Measurements from ENCODE around the gene RNF208.

Gene RNF208

GRCh38 chr9:137194388-137194787 is 27.7 kb downstream of the RNF208 start:
- H3K14ac ChIP-seq (ENCODE audit: low read length in 2 of 2), result no peak overlapping the region
- no peak overlapping the region for H2AK5ac ChIP-seq (ENCODE audit: low read length, severe bottlenecking)
- H3K27me3 ChIP-seq (ENCODE audit: control insufficient read depth in 1 of 2, insufficient read depth in 1 of 2, low read length in 2 of 2), result no peaks in the 10 kb centered on the region
- no peak overlapping the region for H2BK5ac ChIP-seq (ENCODE audit: low read depth, low read length, poor library complexity, severe bottlenecking)
- H3K79me1 ChIP-seq (replicated peaks; ENCODE audit: low read length, poor library complexity, severe bottlenecking), result peaks cover 52% of the 10 kb centered on the region
- DNase-seq, result no peak
- no peak overlapping the region for H2AFZ ChIP-seq (ENCODE audit: low read depth, low read length)
- H3K4me3 ChIP-seq (ENCODE audit: insufficient read depth in 1 of 2, low read depth in 1 of 2, low read length in 2 of 2), result no peak overlapping the region
- no peak overlapping the region for H4K8ac ChIP-seq (ENCODE audit: low read length)
- H3K36me3 ChIP-seq (ENCODE audit: control insufficient read depth in 1 of 2, insufficient read depth in 2 of 2, low read depth in 1 of 2, low read length in 2 of 2), result peaks cover 30 to 56% of the 10 kb centered on the region in 2 experiments
- H4K91ac ChIP-seq (ENCODE audit: low read length), result peak overlapping the region; percentile 41
- no peak overlapping the region for H3K18ac ChIP-seq (ENCODE audit: low read depth in 1 of 2, low read length in 2 of 2)
- no peaks in the 10 kb centered on the region for H3K9me3 ChIP-seq (ENCODE audit: control insufficient read depth, low read length)
- no peak overlapping the region for H2BK120ac ChIP-seq (ENCODE audit: low read depth, low read length)
- WGBS, result 83% methylated on average over 16 of the region's 16 CpGs
- H2BK15ac ChIP-seq (ENCODE audit: low read depth, poor library complexity, severe bottlenecking), result no peak overlapping the region
- no peak overlapping the region for H2BK12ac ChIP-seq (ENCODE audit: low read length in 2 of 2)
- no peak overlapping the region for H3K27ac ChIP-seq (ENCODE audit: low read length, poor library complexity, severe bottlenecking)
- H3K23ac ChIP-seq (ENCODE audit: low read length in 2 of 2), result no peak overlapping the region
- peaks cover 76% of the 10 kb centered on the region for H3K4me1 ChIP-seq (ENCODE audit: control insufficient read depth, insufficient read depth, low read depth, low read length)
- H3K4me2 ChIP-seq (ENCODE audit: low read length, poor library complexity, severe bottlenecking), result peak overlapping the region; percentile 37
- no peak overlapping the region for H3K4ac ChIP-seq (ENCODE audit: low read depth in 1 of 2, low read length in 2 of 2)
- no peak overlapping the region for H3K9ac ChIP-seq (ENCODE audit: low read length)

GRCh38 chr9:137193771-137194170 is 28.3 kb downstream of the RNF208 start:
- H3K9me3 ChIP-seq (ENCODE audit: control insufficient read depth, low read length), result no peaks in the 10 kb centered on the region
- no peak for DNase-seq
- H2AK5ac ChIP-seq (ENCODE audit: low read length, severe bottlenecking), result no peak overlapping the region
- H3K23ac ChIP-seq (ENCODE audit: low read length in 2 of 2), result no peak overlapping the region
- H3K4me2 ChIP-seq (ENCODE audit: low read length, poor library complexity, severe bottlenecking), result no peak overlapping the region
- no peak overlapping the region for H3K27ac ChIP-seq (ENCODE audit: low read length, poor library complexity, severe bottlenecking)
- 93% methylated on average over 14 of the region's 14 CpGs for WGBS
- H2BK120ac ChIP-seq (ENCODE audit: low read depth, low read length), result no peak overlapping the region
- no peak overlapping the region for H2AFZ ChIP-seq (ENCODE audit: low read depth, low read length)
- H3K14ac ChIP-seq (ENCODE audit: low read length in 2 of 2), result no peak overlapping the region
- peaks cover 71% of the 10 kb centered on the region for H3K4me1 ChIP-seq (ENCODE audit: control insufficient read depth, insufficient read depth, low read depth, low read length)
- H3K4me3 ChIP-seq (ENCODE audit: insufficient read depth in 1 of 2, low read depth in 1 of 2, low read length in 2 of 2), result no peak overlapping the region
- H3K18ac ChIP-seq (ENCODE audit: low read depth in 1 of 2, low read length in 2 of 2), result no peak overlapping the region
- no peak overlapping the region for H4K8ac ChIP-seq (ENCODE audit: low read length)
- H3K4ac ChIP-seq (ENCODE audit: low read depth in 1 of 2, low read length in 2 of 2), result no peak overlapping the region
- H3K79me1 ChIP-seq (replicated peaks; ENCODE audit: low read length, poor library complexity, severe bottlenecking), result peaks cover 52% of the 10 kb centered on the region
- H3K36me3 ChIP-seq (ENCODE audit: control insufficient read depth in 1 of 2, insufficient read depth in 2 of 2, low read depth in 1 of 2, low read length in 2 of 2), result peaks cover 30 to 54% of the 10 kb centered on the region in 2 experiments
- H2BK15ac ChIP-seq (ENCODE audit: low read depth, poor library complexity, severe bottlenecking), result no peak overlapping the region
- H4K91ac ChIP-seq (ENCODE audit: low read length), result peak overlapping the region; percentile 11
- H3K27me3 ChIP-seq (ENCODE audit: control insufficient read depth in 1 of 2, insufficient read depth in 1 of 2, low read length in 2 of 2), result no peaks in the 10 kb centered on the region
- H2BK12ac ChIP-seq (ENCODE audit: low read length in 2 of 2), result no peak overlapping the region
- H3K9ac ChIP-seq (ENCODE audit: low read length), result no peak overlapping the region
- H2BK5ac ChIP-seq (ENCODE audit: low read depth, low read length, poor library complexity, severe bottlenecking), result no peak overlapping the region

DNA sequence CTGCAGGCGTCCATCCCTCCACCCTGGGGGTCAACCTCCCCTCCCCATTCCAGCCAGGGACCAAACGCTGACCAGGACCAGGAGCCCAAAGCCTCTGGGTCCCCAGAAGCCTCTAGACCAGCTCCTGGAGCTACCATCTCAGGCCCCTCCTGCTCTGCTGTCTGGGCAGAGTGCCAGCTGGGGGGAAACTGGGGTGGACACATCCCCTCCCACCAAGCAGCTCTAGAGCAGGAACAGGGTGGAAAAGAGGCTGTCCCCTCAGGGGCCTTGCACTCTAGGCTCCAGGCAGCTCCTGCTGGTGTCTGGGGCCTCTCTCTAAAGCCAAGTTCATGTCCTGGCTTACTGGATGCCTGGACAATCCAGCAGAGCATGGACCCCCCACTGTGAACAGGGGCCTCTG is 29.2 kb downstream of the RNF208 start:
- Histone ChIP-seq H3K4me2 (ENCODE audit: low read length, poor library complexity, severe bottlenecking) (no peak overlapping the region), H3K9me3 (ENCODE audit: control insufficient read depth, low read length) (no peaks in the 10 kb centered on the region), H3K23ac (ENCODE audit: low read length in 2 of 2) (no peak overlapping the region)

GRCh38 chr9:137192448-137192780 is 29.6 kb downstream of the RNF208 start:
- Histone ChIP-seq H3K9ac (ENCODE audit: low read length) (no peak overlapping the region), H3K23ac (ENCODE audit: low read length in 2 of 2) (no peak overlapping the region), H3K9me3 (ENCODE audit: control insufficient read depth, low read length) (no peaks in the 10 kb centered on the region), H2AK5ac (ENCODE audit: low read length, severe bottlenecking) (no peak overlapping the region), H3K27me3 (ENCODE audit: control insufficient read depth in 1 of 2, insufficient read depth in 1 of 2, low read length in 2 of 2) (no peaks in the 10 kb centered on the region), H2BK120ac (ENCODE audit: low read depth, low read length) (no peak overlapping the region), H2BK5ac (ENCODE audit: low read depth, low read length, poor library complexity, severe bottlenecking) (no peak overlapping the region), H3K4me2 (ENCODE audit: low read length, poor library complexity, severe bottlenecking) (no peak overlapping the region), H3K4me3 (ENCODE audit: insufficient read depth in 1 of 2, low read depth in 1 of 2, low read length in 2 of 2) (no peak overlapping the region), H2BK12ac (ENCODE audit: low read length in 2 of 2) (no peak overlapping the region), H3K18ac (ENCODE audit: low read depth in 1 of 2, low read length in 2 of 2) (no peak overlapping the region), H3K36me3 (ENCODE audit: control insufficient read depth in 1 of 2, insufficient read depth in 2 of 2, low read depth in 1 of 2, low read length in 2 of 2) (peaks cover 30 to 51% of the 10 kb centered on the region in 2 experiments), H4K91ac (ENCODE audit: low read length) (no peak overlapping the region), H3K14ac (ENCODE audit: low read length in 2 of 2) (no peak overlapping the region), H3K27ac (ENCODE audit: low read length, poor library complexity, severe bottlenecking) (no peak overlapping the region), H3K79me1 (replicated peaks; ENCODE audit: low read length, poor library complexity, severe bottlenecking) (peaks cover 52% of the 10 kb centered on the region), H3K4ac (ENCODE audit: low read depth in 1 of 2, low read length in 2 of 2) (no peak overlapping the region), H3K4me1 (ENCODE audit: control insufficient read depth, insufficient read depth, low read depth, low read length) (peaks cover 64% of the 10 kb centered on the region), H2BK15ac (ENCODE audit: low read depth, poor library complexity, severe bottlenecking) (no peak overlapping the region), H2AFZ (ENCODE audit: low read depth, low read length) (no peak overlapping the region), H4K8ac (ENCODE audit: low read length) (no peak overlapping the region)
- DNase-seq, result no peak
- 95% methylated on average over 9 of the region's 10 CpGs for WGBS

More for the DNA sequence above, 29.2 kb downstream of the RNF208 start:
- Histone ChIP-seq H3K4me1 (ENCODE audit: control insufficient read depth, insufficient read depth, low read depth, low read length) (peaks cover 64% of the 10 kb centered on the region), H3K79me1 (replicated peaks; ENCODE audit: low read length, poor library complexity, severe bottlenecking) (peaks cover 52% of the 10 kb centered on the region), H3K27ac (ENCODE audit: low read length, poor library complexity, severe bottlenecking) (no peak overlapping the region), H3K9ac (ENCODE audit: low read length) (no peak overlapping the region), H3K18ac (ENCODE audit: low read depth in 1 of 2, low read length in 2 of 2) (no peak overlapping the region), H3K27me3 (ENCODE audit: control insufficient read depth in 1 of 2, insufficient read depth in 1 of 2, low read length in 2 of 2) (no peaks in the 10 kb centered on the region), H3K14ac (ENCODE audit: low read length in 2 of 2) (no peak overlapping the region), H2AFZ (ENCODE audit: low read depth, low read length) (no peak overlapping the region), H3K36me3 (ENCODE audit: control insufficient read depth in 1 of 2, insufficient read depth in 2 of 2, low read depth in 1 of 2, low read length in 2 of 2) (peaks cover 30 to 51% of the 10 kb centered on the region in 2 experiments), H2BK12ac (ENCODE audit: low read length in 2 of 2) (no peak overlapping the region), H2BK5ac (ENCODE audit: low read depth, low read length, poor library complexity, severe bottlenecking) (no peak overlapping the region), H3K4me3 (ENCODE audit: insufficient read depth in 1 of 2, low read depth in 1 of 2, low read length in 2 of 2) (no peak overlapping the region), H3K4ac (ENCODE audit: low read depth in 1 of 2, low read length in 2 of 2) (no peak overlapping the region), H4K91ac (ENCODE audit: low read length) (no peak overlapping the region), H4K8ac (ENCODE audit: low read length) (no peak overlapping the region), H2BK15ac (ENCODE audit: low read depth, poor library complexity, severe bottlenecking) (no peak overlapping the region), H2BK120ac (ENCODE audit: low read depth, low read length) (no peak overlapping the region), H2AK5ac (ENCODE audit: low read length, severe bottlenecking) (no peak overlapping the region)
- 71% methylated on average over 2 of the region's 2 CpGs for WGBS
- DNase-seq, result no peak
